SK-N-DZ (cell line): ENCODE measurements around the gene SPOCK1.

Experiments used
- DNase-seq: peaks from one replicate; pipeline ENCODE4 v3.0.0-alpha.2; 2015; ENCODE audit warnings: low spot score

The SPOCK1 gene

DNA sequence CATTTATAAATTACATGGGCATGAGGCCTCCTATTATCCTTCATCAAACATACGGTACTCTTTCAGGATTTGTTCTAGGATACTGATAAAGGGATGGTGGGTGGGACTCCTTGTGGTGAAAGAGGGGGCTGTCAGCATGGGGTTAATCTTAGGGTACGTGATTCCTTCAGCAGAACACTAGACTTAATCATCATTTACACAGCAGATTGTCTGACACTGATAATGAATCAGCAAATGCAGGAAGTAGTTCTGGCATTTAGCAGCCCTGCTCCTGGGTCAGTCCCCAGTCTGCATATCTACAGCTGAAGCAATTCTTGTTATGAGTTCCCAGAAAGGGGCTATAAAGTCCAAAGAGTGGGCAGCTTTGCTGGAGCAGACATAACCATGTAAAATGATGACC lies 384.6 kb downstream of the SPOCK1 start:
- DNase-seq: no peak

DNA sequence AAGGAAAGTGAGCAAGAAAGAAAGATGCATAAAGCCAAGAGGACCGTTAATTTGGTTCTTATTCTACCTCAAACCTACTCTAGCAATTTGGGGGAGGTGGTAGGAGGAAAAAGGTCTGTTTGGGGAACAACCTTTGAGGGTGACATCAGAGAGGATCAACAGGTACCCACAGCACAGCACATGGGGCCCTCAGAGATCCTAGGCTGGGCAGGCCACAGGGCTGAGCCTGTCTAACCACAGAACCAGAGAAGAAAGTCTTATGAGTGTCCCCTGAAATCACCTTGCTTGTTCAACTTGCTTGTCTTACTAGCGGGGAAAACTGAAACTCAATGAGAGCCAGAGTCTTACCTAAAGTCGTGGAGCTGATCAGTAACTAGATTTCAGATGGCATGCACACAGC lies 385.2 kb downstream of the SPOCK1 start:
- no peak for DNase-seq

DNA sequence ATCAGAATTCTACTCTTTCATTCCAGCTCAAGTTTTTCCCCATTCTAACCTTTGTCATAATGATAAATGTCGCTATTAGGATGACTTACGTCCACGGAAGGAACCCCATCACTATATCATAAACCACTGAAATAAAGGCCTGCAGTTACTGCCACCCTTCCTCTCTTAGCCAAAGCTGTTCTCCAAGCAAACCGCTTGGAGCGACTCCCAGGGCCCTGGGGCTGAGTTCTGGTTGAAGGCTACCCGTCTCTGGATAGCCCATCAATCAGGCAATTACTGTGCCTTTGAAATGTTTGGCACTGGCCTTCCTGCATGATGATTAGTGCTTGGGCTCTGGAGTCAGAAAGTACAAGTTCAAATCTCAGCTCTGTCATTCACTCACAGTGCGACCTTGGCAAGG lies 386.0 kb downstream of the SPOCK1 start:
- DNase-seq: no peak

DNA sequence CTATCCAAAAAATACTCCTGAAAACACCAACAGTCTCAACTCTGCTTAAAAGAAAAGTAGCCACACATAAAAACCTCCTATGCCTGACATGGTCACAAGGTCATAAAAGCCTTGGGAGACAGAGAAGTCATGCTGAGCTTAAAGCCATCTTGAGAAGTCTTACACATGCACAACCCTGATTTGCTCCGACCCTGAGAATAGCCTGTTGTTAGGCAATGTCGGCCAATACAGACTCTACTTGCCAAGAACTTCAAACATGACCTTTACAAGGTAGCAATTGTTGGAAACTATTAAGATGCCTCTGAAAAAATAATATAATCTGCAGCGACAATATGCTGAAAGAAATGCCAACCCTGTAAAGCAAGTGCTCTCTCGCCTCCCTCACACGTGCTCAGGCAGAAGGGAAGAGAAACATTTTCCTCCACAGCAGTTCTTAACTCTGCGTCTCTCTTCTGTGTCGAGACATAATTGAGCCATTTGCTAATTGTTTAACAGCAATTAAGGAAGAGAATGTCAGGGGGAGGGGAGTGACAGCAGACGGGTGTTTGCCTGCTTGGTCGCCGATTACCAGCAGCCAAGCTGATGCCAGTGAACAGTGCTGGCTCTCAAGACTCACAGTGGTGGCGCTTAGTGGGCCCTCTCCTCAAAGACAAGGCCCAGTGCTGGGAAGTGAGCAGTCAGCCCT lies 393.6 kb downstream of the SPOCK1 start:
- DNase-seq: no peak

DNA sequence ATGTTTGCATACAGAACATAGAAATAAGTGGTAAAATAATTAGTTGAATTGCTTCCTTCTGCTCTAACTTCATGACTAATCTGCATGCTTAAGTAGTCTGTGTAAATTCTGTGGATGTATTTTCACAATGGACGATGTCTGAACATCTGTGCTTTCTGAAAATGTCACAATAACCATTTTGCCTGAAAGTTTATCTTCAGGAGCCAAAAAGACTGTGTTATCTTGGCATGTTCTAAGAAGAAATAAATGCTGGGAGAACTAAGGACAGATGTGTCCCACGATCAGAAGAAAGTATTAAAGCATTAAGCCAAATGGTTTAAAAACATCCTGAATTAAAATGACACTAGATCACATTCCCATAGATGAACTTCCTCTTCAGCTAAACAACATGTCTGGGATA lies 397.6 kb downstream of the SPOCK1 start:
- DNase-seq: no peak

DNA sequence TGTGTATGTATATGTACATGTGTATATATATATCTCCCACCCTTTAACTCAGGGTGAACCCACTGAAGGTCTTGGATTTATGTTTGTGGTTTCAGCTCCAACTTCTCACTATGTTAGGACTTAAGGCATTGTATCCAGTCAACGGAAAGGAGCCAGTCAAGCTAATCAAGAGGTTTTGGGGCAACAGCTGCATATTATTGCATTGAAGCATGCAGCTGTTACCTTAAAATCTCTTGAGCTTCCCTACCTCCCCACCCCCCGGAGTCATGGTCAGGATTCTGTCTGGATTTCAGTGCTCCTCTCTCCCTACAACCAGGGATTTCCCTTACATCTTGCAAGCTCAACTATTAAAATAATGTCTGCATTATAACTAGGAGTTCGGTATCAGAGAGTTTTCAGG lies 399.5 kb downstream of the SPOCK1 start:
- DNase-seq: no peak

DNA sequence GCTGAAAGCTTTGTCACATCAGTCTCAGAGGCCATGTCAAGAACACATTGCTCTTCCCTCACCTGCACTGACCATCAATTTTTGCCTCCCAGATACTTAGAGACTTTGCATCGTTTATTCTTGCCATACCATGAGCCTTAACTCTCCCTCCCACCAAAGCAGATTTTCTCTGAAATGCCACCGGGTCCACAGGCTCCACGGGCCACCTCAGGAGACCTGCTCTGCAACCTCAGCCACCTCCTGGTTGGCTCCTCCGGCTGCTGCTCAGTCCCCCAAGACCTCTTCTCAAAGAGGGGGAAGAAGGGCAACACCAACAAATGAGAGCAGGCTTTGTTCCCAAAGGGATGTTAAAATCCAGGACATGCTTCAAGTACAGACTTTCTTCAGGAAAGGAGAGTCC lies 400.5 kb downstream of the SPOCK1 start:
- DNase-seq: no peak

DNA sequence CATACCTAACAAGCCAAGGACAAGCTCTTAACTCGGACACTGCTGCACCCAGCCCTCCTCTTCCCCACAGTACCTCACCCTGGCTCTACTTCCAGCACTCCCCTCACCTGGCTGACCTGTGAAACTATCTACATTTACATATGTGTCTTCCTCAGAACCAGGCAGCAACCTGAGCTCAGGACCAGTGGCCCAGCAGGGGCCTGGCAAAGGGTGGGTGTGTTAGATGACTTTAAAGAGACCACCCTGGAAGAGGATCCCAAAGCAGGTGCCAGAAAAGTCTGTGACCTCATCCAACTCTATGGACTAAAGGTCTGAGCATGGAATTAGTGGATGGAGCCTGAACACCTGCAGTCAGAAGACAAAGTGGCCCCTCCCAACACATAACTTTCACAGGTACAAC lies 400.9 kb downstream of the SPOCK1 start:
- no peak for DNase-seq

DNA sequence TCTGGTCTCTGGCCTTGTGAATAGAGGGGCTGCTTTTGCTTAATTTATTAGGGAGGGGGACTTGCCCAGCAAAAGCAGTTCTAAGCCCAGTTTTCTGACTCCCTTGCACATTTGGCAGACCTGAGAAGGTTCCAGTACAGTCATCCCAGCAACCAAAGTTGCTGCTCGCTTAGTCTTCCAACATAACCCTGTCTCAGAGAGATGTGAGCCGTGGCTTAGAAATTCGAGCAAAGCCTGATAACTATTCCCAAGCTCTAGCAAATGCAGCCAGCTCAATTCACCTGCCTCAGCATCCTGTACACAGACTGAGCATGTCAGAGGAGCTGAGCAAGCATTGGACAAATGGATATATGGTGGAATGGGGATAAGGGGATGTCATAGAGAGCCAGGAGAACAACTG lies 401.9 kb downstream of the SPOCK1 start:
- DNase-seq: no peak

DNA sequence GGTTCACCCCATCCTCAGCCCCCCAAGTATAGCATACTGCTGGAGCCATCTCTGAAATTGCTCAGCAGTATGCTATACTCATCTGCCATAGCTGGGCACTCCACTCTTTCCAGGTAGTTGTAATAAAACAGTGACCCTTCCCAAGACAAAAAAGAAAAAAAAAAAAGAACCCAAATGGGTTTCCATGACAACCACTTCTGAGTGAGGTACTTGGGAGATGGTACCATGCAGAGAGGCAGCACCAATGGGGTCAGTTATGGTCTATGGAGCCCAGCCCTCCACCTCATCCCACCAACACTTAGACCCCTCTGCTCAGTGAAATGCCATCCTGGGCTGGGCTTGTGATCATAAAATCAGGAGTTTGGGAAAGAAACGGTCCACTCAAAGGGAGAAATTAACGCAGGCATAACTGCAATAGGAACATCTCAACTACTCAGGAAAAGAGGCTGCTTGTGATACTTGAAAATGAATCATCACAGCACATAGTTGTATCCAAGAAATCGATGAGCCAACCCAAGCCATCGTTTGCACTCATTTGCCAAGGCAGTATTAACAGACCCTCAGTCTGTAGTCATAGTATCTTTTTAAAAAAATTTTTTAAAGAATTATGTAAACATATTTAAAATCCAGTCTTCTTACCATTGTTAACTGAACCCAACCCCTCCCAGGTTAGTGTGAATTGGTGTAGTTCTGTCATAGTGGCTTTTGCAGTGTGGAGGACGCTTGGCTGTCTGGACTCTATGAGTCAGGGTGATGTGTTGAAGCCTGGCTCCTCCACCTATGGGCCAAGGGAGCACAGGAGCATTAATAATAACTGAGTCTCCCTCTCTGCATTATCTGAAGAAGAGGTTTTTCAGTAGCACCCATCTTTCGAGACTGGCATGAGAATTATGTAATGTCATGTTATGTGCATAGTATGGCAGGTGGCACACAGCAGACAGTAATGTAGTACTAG lies 402.7 kb downstream of the SPOCK1 start:
- no peak for DNase-seq

DNA sequence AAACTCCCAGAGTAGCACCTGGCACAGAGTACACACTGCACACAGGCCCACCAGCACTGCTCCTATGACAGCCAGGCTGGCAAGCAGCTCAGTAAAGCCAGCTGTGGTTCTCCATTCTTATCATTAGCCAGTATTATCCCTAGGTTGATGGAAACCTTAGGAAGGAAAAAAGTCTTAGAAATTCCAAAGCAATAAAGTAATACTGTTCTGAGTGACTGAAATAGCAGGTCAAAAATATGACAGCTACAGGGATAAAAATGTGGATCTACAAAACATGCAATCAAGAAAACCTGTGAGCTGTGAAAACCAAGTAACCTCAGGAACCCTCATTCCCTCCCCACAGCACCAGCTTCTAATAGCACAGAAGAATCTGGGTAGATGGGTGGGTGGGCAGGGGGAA lies 403.5 kb downstream of the SPOCK1 start:
- no peak for DNase-seq

DNA sequence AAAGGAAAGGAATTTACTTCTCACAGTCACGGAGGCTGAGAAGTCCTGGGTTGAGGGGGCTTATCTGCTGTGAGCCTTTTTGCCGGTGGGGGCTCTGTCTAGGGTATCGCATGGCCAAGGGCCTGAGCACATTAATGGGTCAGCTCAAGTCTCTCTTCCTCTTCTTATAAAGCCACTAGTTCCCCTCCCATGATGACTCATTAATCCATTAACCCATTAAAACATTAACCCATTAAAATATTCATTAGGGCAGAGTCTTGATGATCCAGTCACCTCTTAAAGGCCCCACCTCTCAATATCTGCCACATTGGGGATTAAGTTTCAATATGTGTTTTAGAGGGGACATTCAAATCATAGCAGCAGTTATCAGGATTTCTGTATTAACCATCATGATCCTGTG lies 406.3 kb downstream of the SPOCK1 start:
- no peak for DNase-seq

DNA sequence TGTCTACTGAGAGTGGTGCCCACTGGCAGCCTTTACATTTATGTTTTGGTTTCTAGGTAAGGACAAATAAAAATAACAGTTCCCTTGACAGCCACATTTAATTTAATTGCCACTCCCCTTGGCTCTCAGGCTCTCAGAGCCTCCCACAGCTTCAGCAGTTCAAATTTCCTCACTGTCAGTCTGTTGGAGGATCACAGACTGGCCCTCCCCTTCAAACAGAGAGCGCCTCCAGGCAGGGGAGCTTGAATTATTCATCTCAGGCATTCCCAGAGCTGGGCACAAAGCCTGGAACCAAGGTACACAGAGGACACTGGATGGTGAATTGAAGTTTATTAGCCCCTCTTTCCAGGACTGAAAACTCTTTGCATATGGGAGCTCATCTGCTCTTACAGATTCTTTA lies 407.7 kb downstream of the SPOCK1 start:
- no peak for DNase-seq

DNA sequence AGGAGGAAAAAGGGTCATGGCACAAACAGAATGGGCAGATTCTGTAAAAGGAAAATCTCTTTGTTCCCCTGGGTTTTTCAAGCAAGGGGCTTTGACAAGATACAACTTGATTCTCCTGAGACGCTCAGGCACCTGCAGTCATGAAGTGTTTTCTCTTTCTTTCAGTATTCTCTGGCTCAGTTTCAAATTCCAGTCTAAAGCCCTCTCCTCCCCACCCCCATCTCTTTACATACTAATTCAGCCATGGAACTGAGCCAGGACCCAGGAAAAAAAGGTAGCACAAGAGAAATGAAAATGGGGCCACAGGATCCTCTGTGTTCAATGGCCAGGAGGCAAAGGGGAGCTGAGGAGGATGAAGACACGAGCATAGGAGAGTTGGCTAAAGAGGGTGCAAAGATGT lies 408.4 kb downstream of the SPOCK1 start:
- no peak for DNase-seq

DNA sequence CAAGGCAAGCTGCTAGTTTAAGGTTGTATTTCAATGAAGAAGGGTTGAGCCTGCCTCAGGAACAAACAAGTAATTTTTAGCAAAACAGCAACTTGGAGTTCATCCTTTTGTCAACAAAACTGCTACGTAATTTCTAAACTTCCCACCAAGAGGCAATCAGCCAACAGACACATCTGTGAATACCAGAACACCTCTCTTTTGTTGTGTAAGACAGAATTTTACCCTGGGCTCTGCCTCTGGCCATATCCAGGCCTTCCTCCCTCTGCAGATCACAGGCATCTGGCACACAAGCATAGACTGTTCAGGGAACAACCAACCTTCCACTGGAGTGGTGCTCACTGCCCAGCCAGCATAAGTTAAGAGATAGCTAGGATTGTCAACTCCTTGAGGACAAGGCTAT lies 409.0 kb downstream of the SPOCK1 start:
- DNase-seq: no peak

DNA sequence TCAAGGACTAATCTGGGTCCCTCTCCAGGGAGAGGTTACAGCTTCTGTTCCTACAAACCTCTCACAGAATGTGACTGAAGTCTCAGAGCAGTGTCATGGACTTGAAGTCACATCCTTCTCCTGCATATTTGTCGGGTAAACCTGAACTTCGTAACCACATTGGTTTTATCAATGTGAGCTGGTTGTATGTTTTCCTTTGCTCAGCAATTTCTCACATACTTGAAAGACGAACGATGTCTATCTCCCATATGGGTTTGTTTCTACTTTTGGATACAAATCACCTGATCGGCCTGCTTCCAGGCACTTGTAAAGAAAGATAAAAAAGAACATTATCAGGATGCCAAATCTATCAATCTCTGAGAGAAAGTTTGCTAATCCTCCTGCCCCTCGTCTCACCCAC lies 411.0 kb downstream of the SPOCK1 start:
- no peak for DNase-seq

DNA sequence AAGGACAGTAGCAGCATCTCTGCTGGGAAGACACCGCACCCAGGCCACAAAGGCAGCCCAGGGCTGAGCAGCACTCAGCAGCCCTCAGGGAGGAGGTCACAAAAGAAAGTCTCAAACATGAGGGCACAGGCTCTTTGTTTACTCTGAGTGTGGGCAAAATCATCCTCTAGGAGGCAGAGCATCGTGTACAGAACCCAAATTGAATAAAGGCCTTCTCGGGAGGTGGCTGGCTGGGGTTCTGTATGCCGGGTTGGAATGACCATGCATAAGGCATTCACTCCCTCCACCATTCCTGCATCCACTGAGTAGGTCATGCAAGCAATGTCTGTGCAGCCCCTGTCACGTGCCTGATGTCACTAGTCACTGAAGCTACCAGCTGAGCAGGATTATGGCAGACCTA lies 412.8 kb downstream of the SPOCK1 start:
- DNase-seq: no peak

DNA sequence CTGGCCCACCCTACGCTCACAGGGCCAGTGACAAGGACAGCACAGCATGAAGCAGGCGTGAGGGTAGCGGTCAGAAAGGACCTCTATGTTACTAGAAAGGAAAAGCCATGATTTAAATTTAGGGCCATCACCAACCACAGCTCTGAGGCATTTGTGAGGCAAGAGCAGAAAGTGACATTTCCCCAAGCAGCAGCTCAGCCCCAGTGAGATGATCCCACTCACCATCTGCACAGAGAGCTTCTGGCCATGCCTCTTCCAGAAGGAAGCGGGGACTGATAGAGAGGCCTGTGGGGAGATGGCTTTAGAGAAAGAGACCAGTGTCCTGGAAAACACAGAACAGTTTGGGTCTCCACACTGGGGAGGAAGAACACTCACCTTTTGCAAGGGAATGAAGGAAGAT lies 413.9 kb downstream of the SPOCK1 start:
- no peak for DNase-seq

DNA sequence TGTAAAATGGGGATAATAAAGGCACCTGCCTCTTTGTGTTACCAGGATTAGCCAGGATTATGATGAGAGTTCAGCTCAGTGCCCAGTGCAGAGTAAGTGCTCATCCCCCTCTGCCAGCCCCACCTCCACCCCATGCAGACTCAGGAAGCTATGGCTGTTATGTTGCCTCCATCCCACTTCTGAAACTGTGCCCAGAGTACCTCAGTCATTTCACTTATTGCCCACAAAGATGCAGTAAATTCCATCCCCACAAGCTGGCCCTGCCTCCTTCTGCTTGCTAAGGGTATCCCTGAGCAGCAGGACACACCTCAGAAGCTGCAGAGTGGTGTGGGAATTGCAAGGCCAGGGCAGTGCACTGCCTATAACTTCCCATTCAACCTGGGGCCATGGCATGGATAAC lies 415.1 kb downstream of the SPOCK1 start:
- DNase-seq: no peak

DNA sequence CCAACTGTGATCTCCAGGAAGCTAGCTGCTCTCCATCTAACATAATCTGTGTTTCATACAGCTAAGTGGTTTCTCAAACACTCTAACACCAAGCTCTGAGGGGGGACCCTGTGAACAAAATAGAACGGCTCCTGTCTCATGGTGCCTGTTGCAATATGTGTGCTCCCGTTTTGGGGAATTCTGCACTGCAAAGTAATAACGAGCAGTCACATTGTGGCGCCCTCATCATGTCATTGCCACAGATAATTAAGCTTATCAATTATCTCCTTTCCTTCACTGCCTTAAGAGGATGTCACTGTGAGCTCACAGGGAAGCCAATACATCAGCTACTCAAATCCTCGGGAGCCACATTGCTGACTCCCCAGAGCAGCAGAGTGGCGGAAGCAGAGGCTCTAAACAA lies 416.2 kb downstream of the SPOCK1 start:
- DNase-seq: no peak

DNA sequence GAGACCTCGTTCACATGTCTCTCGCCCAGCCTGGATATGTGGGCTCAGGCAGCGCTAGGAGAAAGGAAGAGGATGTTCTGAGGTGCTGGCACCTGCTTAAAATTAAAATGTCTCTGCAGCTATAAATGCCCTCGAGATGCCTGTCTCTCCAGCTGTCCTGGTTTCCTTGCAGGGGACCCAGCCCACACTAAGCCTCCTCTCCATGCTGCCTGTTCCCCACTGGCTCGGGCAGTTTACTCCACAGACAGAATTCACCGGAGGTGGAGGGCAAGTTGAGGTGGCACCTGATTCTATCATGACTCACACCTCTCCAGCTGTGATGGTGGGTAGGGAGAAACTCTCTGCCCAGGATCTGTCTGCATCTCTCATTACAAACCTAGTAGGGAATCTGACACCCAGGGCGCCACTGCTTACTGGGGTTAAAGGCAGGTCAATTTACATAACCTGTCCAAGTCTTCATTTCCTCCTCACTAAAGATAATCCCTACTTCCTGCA lies 420.9 kb downstream of the SPOCK1 start:
- DNase-seq: no peak

DNA sequence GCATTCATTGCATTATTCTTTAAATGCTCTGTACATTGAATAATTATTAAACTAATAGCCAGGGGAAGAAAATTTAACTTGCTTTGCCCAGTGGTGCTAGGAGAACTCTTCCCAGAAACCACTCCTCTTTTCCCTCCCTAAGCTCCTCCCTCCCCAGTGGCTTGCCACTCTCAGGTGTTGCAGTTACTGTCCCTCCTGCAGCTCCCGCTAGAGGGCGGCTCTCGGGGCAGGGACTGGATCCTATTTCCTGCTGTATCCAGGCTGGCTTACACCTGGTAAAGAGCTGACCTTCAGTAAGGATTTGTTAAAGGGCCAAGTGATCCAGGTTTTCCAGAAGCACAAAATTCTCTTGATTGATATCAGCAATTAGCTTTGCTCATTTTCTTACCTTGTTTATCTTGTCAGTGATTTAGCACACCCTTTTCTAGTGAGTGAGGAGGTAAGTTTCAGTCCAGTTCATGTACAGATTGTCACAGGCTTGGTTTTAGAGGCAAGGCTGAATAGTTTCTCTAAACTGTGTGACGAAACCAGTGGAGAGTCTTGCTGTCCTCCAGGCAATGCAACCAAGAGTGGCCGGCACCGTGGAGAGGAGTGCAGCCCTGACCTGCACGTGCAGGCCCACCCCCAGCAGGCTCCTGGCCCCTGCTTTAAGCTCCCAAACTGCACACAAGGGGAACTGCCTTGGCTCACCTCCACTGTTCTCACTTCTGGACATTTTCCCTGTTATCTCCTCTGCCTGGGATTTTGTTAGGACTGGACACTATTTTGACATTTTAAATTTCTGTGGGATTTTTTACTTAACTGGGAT lies 423.8 kb downstream of the SPOCK1 start:
- peak; percentile 60 for DNase-seq
